IMR-90 (cell line): ENCODE results near the gene KLHL7. TPM values are rescaled to one million over a fixed set of nuclear protein-coding genes. Genes with fewer than 3 reads are reported as not detected.

ENCODE experiments used
- ATAC-seq: fragments of 200-7000 bp; cut with Tn5 transposase; 2 replicates; pipeline ENCODE4 v1.9.1; 2020; ENCODE audit warnings: low read depth, mild to moderate bottlenecking, moderate library complexity
- BruUV-seq: library from RNA; stranded (reverse); fragments of 400-500 nt; replicated peaks from 2 replicates; lab custom pipeline; 2021; lab: Mats Ljungman, UMichigan
- CTCF ChIA-PET: fragments of 300-600 bp; formaldehyde crosslinking; extraction: SDS; loops from one replicate; lab custom pipeline; 2021; ENCODE audit warnings: antibody characterized with exemption; lab: Yijun Ruan, JAX
- POLR2A ChIA-PET: fragments of 300-600 bp; sonication (Branson Sonifier 250); formaldehyde crosslinking; loops from one replicate; lab custom pipeline; 2022; ENCODE audit warnings: antibody characterized with exemption; ENCODE audit not compliant: unreplicated experiment; lab: Charles Lee
- DNase-seq: peaks from one replicate; pipeline ENCODE4 v3.0.0; 2013
- H2AFZ ChIP-seq: replicated peaks from 2 replicates; pipeline ENCODE3; 2013; ENCODE audit warnings: low read length, mild to moderate bottlenecking; ENCODE audit not compliant: poor library complexity
- H2AK5ac ChIP-seq: 2 replicates; pipeline ENCODE4 v1.6.1; 2013; ENCODE audit warnings: low read depth, low read length, inconsistent platforms
- H2AK9ac ChIP-seq: replicated peaks from 2 replicates; pipeline ENCODE3; 2013; ENCODE audit warnings: mild to moderate bottlenecking, low read depth, low read length, moderate library complexity; ENCODE audit not compliant: poor library complexity
- H2BK120ac ChIP-seq: 2 replicates; pipeline ENCODE4 v1.6.1; 2013; ENCODE audit warnings: low read depth, low read length, inconsistent platforms
- H2BK15ac ChIP-seq: 3 replicates; pipeline ENCODE4 v1.6.1; 2013; ENCODE audit warnings: low read depth, low read length, inconsistent platforms
- H2BK20ac ChIP-seq: 2 replicates; pipeline ENCODE4 v1.6.1; 2013; ENCODE audit warnings: low read depth, mild to moderate bottlenecking, inconsistent platforms, low read length, moderate library complexity
- H2BK5ac ChIP-seq: 2 replicates; pipeline ENCODE4 v1.6.1; 2013; ENCODE audit warnings: mild to moderate bottlenecking, low read depth, low read length, inconsistent platforms; ENCODE audit not compliant: poor library complexity, severe bottlenecking
- H3K14ac ChIP-seq: replicated peaks from 2 replicates; pipeline ENCODE4 v1.6.1; 2013; ENCODE audit warnings: low read depth, low read length, inconsistent platforms
- H3K18ac ChIP-seq: 2 replicates; pipeline ENCODE4 v1.6.1; 2013; ENCODE audit warnings: low read depth, low read length, control low read depth
- H3K23ac ChIP-seq: 2 replicates; pipeline ENCODE4 v1.6.1; 2013; ENCODE audit warnings: low read depth, low read length, inconsistent platforms
- H3K27ac ChIP-seq: 2 replicates; pipeline ENCODE4 v1.5.1; 2013; ENCODE audit warnings: mild to moderate bottlenecking, control low read depth, low read length; ENCODE audit not compliant: insufficient read depth
- H3K27me3 ChIP-seq: 2 replicates; pipeline ENCODE4 v1.6.1; 2013; ENCODE audit warnings: low read length; ENCODE audit not compliant: control insufficient read depth, insufficient read depth
- H3K36me3 ChIP-seq: 2 replicates; pipeline ENCODE4 v1.6.1; 2013; ENCODE audit warnings: low read length, mixed read lengths; ENCODE audit not compliant: control insufficient read depth, insufficient read depth
- H3K4ac ChIP-seq: 2 replicates; pipeline ENCODE4 v1.6.1; 2013; ENCODE audit warnings: low read depth, low read length, inconsistent platforms
- H3K4me1 ChIP-seq: 2 replicates; pipeline ENCODE4 v1.6.1; 2013; ENCODE audit warnings: low read length, mixed read lengths; ENCODE audit not compliant: control insufficient read depth, insufficient read depth
- H3K4me2 ChIP-seq: 2 replicates; pipeline ENCODE4 v1.6.1; 2013; ENCODE audit warnings: low read depth, mild to moderate bottlenecking, control low read depth, low read length, moderate library complexity
- H3K4me3 ChIP-seq: 2 replicates; pipeline ENCODE4 v1.5.1; 2013; ENCODE audit warnings: low read depth, mild to moderate bottlenecking, control low read depth, low read length, moderate library complexity; ENCODE audit not compliant: insufficient read depth
- H3K56ac ChIP-seq: 2 replicates; pipeline ENCODE4 v1.6.1; 2013; ENCODE audit warnings: low read length, inconsistent platforms; ENCODE audit not compliant: insufficient read depth; ENCODE audit errors: extremely low read depth
- H3K79me1 ChIP-seq, 2 experiments: 2 replicates each; pipeline ENCODE4 v1.6.1; 2013; ENCODE audit warnings: low read length in 2 of 2, inconsistent platforms in 1 of 2, low read depth in 1 of 2
- H3K9ac ChIP-seq: 2 replicates; pipeline ENCODE4 v1.6.1; 2013; ENCODE audit warnings: low read depth, low read length, control low read depth
- H3K9me1 ChIP-seq: 2 replicates; pipeline ENCODE4 v1.6.1; 2013; ENCODE audit warnings: low read length, inconsistent platforms; ENCODE audit not compliant: insufficient read depth
- H3K9me3 ChIP-seq: 2 replicates; pipeline ENCODE4 v1.6.1; 2013; ENCODE audit warnings: low read length; ENCODE audit not compliant: control insufficient read depth, insufficient read depth
- H4K20me1 ChIP-seq: 2 replicates; pipeline ENCODE4 v1.6.1; 2013; ENCODE audit warnings: low read length, inconsistent platforms; ENCODE audit not compliant: insufficient read depth
- H4K5ac ChIP-seq: 2 replicates; pipeline ENCODE4 v1.6.1; 2013; ENCODE audit warnings: mild to moderate bottlenecking, low read depth, low read length, control low read depth
- H4K8ac ChIP-seq, 2 experiments: 2 replicates each; pipeline ENCODE4 v1.6.1; 2013; ENCODE audit warnings: low read depth in 2 of 2, low read length in 2 of 2, control low read depth in 1 of 2, inconsistent platforms in 1 of 2
- H4K91ac ChIP-seq: 2 replicates; pipeline ENCODE4 v1.6.1; 2013; ENCODE audit warnings: low read depth, low read length, inconsistent platforms; ENCODE audit not compliant: insufficient read depth
- BHLHE40 ChIP-seq: fragments of 150-350 bp; IDR thresholded peaks from 2 replicates; pipeline ENCODE4 v1.6.1; 2016; ENCODE audit warnings: mild to moderate bottlenecking, low read depth, low read length
- CEBPB ChIP-seq: IDR thresholded peaks from 2 replicates; pipeline ENCODE4 v1.6.1; 2012; ENCODE audit warnings: low read depth, low read length, improper control_type of control experiment
- CHD1 ChIP-seq: IDR thresholded peaks from 2 replicates; pipeline ENCODE4 v1.6.1; 2012; ENCODE audit warnings: low read depth, low read length, improper control_type of control experiment
- FOS ChIP-seq: fragments of 150-350 bp; IDR thresholded peaks from 2 replicates; pipeline ENCODE4 v1.6.1; 2016; ENCODE audit warnings: low read depth, low read length
- MAZ ChIP-seq: IDR thresholded peaks from 2 replicates; pipeline ENCODE4 v1.6.1; 2012; ENCODE audit warnings: low read depth, mild to moderate bottlenecking, low read length, improper control_type of control experiment, moderate library complexity, borderline replicate concordance
- MXI1 ChIP-seq: IDR thresholded peaks from 2 replicates; pipeline ENCODE4 v1.6.1; 2012; ENCODE audit warnings: low read depth, mild to moderate bottlenecking, low read length, moderate library complexity, borderline replicate concordance
- NFE2L2 ChIP-seq: fragments of 150-350 bp; IDR thresholded peaks from 2 replicates; pipeline ENCODE4 v1.6.1; 2016; ENCODE audit warnings: low read depth, mild to moderate bottlenecking, low read length
- RAD21 ChIP-seq: IDR thresholded peaks from 2 replicates; pipeline ENCODE4 v1.6.1; 2012; ENCODE audit warnings: low read length, improper control_type of control experiment
- RCOR1 ChIP-seq: IDR thresholded peaks from 2 replicates; pipeline ENCODE4 v1.6.1; 2012; ENCODE audit warnings: mild to moderate bottlenecking, low read length, improper control_type of control experiment; ENCODE audit not compliant: insufficient replicate concordance
- RFX5 ChIP-seq: IDR thresholded peaks from 2 replicates; pipeline ENCODE4 v1.8.0; 2012; ENCODE audit warnings: low read depth, mild to moderate bottlenecking, low read length, moderate library complexity
- SMC3 ChIP-seq: fragments of 150-350 bp; IDR thresholded peaks from 2 replicates; pipeline ENCODE4 v1.6.1; 2016; ENCODE audit warnings: low read depth, mild to moderate bottlenecking, antibody characterized with exemption, low read length, moderate library complexity
- WGBS, 2 experiments: methylation state at CpG; one replicate each; pipeline versions ENCODE4 v1.1.5 to v1.1.7; 2013; ENCODE audit warnings: missing lambda C conversion rate in 2 of 2; ENCODE audit not compliant: insufficient read length in 1 of 2; ENCODE audit errors: extremely low coverage in 2 of 2; 5-methylcytosine and 5-hydroxymethylcytosine counted together
- dilution Hi-C: fragments of 300-500 bp; cut with HindIII; formaldehyde crosslinking; loops from one replicate; pipeline ENCODE4 v1.14.3; 2018; ENCODE audit warnings: low sequenced_read_pairs; ENCODE audit not compliant: unreplicated experiment
- in situ Hi-C: fragments of 300-500 bp; cut with MboI; formaldehyde crosslinking; loops from 3 replicates; pipeline ENCODE4 v1.14.3; 2019; ENCODE audit warnings: low sequenced_read_pairs, inconsistent platforms, mixed read lengths
- intact Hi-C: fragments of 100-400 bp; cut with micrococcal nuclease; formaldehyde crosslinking; loops from 2 replicates; pipeline ENCODE4 v1.10.0; 2022
- polyA plus RNA-seq, 3 experiments: library from polyadenylated mRNA; depleted of rRNA; stranded (reverse); fragments of >200 nt; gene quantifications; 2 replicates each; pipeline ENCODE4 v1.2.3, GENCODE V29; 2012; ENCODE audit warnings: low replicate concordance in 1 of 3
- total RNA-seq: library from RNA; depleted of rRNA; stranded (reverse); fragments of >200 nt; gene quantifications from 2 replicates; pipeline ENCODE4 v1.2.3, GENCODE V29; 2012
- TF ChIP-seq, protein P1 (sequence below): fragments of 150-350 bp; IDR thresholded peaks from 2 replicates; pipeline ENCODE4 v1.6.1; 2017; ENCODE audit warnings: mild to moderate bottlenecking, antibody characterized with exemption, low read length, low read depth
- TF ChIP-seq, protein P2 (sequence below): fragments of 150-350 bp; IDR thresholded peaks from 2 replicates; pipeline ENCODE4 v1.6.1; 2016; ENCODE audit warnings: low read depth, mild to moderate bottlenecking, low read length, moderate library complexity, borderline replicate concordance

Gene KLHL7
- total and polyA plus RNA-seq, 2 of the 4 experiments (the other 2 are of a cell fraction), result 24.6 to 29.2 TPM

DNA sequence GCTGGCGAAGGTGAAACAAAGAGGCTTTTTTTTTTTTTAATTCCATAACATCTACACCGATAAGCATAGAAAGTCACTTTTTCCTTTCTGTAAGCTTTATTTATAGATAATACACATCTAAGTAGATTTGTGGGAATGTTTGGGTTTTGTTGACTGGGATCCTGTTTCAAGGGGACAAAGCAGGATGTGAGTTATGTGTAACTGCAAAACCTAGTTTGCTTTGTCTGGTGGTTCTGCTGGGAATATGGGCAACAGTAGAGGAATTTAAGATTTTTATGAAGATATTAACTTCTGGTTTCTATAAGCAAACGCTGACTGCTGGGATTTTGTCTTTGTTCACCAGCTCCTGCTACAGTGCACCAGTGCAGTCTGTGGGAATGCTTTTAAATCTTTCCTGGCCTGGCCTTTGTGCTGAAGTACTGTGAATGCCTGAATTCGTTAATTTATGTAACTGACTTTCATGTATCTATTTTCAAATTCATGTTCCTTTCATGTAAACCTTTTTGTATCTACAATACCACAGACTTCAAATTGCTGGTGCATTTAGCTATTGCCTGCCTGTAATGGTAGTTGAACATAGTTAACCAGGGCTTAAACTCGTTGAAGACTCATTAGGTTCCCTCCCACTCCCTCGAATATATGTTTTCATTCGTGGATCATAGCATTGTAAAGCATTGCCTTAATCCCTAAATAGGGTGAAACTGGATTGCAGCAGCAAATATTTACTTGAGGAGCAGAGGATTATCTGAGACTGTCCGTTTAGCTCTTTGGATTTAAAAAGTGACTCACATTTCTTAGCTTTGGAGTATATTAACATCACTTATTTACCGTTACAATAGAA, 1.5 kb downstream of the KLHL7 start:
- in situ Hi-C loops (no loop called here), dilution Hi-C loops (no loop called here), intact Hi-C loops (loop anchor here (1.0 kb wide), 1 partner anchor 8 kb away; no protein-coding TSS in a partner anchor)
- no peaks in the 10 kb centered on the region for H3K27me3 ChIP-seq
- no peak overlapping the region for H2BK120ac ChIP-seq
- H2AK9ac ChIP-seq, result no peak overlapping the region
- no peak overlapping the region for H4K8ac ChIP-seq
- no peaks in the 10 kb centered on the region; the same call in none of the 2 replicates for H3K4me1 ChIP-seq
- no peak overlapping the region for H2BK20ac ChIP-seq
- H3K9me3 ChIP-seq, result no peaks in the 10 kb centered on the region
- no peak overlapping the region for H3K18ac ChIP-seq
- WGBS, 2 experiments, result 0% methylated on average over 1 of the region's 9 CpGs; no CpG with 5 or more reads in 1 of the 2 experiments
- no peak overlapping the region for H4K5ac ChIP-seq
- no peaks in the 10 kb centered on the region for H3K36me3 ChIP-seq
- DNase-seq (peak; percentile 14), ATAC-seq (no peak)
- no peak overlapping the region for H2BK15ac ChIP-seq
- no TSS peak for BruUV-seq
- no peak overlapping the region for H4K91ac ChIP-seq
- peak overlapping the region; percentile 73; the same call in 1 of the 2 replicates for H3K27ac ChIP-seq
- peak overlapping the region; percentile 20 for H3K4ac ChIP-seq
- H3K14ac ChIP-seq, result 0 out of 2 replicates have a peak overlapping the region, but pooled peaks have one; percentile 1
- peak overlapping the region; percentile 76 for H3K9ac ChIP-seq
- peak overlapping the region; percentile 79 for H3K4me3 ChIP-seq
- H3K56ac ChIP-seq, result peak overlapping the region; percentile 53; the same call in 1 of the 2 replicates
- POLR2A ChIA-PET, result no interaction called here
- H4K20me1 ChIP-seq, result peaks cover 17% of the 10 kb centered on the region
- H2BK5ac ChIP-seq, result peak overlapping the region; percentile 61
- no peak overlapping the region for H2AFZ ChIP-seq
- H3K79me1 ChIP-seq, result peaks cover 16 to 54% of the 10 kb centered on the region in 2 experiments
- H3K9me1 ChIP-seq, result peaks cover 4% of the 10 kb centered on the region
- H2AK5ac ChIP-seq, result no peak overlapping the region
- peak overlapping the region; percentile 87 for H3K4me2 ChIP-seq
- peak overlapping the region; percentile 93 for H3K23ac ChIP-seq
- CTCF ChIA-PET, result interaction anchor here (0.6 to 2.1 kb wide), 9 partner anchors 8 to 380 kb away, joined by 3 to 13 read pairs (median 3); partner anchors contain the start of genes IL6 and NUP42
- TF ChIP-seq MAZ, result no peak
- TF ChIP-seq, protein P1, sequence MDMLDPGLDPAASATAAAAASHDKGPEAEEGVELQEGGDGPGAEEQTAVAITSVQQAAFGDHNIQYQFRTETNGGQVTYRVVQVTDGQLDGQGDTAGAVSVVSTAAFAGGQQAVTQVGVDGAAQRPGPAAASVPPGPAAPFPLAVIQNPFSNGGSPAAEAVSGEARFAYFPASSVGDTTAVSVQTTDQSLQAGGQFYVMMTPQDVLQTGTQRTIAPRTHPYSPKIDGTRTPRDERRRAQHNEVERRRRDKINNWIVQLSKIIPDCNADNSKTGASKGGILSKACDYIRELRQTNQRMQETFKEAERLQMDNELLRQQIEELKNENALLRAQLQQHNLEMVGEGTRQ, result no peak
- TF ChIP-seq NFE2L2, result no peak
- no peak for TF ChIP-seq RCOR1
- TF ChIP-seq RAD21, result no peak
- no peak for TF ChIP-seq CHD1
- no peak for TF ChIP-seq SMC3
- no peak for TF ChIP-seq MXI1
- TF ChIP-seq, protein P2, sequence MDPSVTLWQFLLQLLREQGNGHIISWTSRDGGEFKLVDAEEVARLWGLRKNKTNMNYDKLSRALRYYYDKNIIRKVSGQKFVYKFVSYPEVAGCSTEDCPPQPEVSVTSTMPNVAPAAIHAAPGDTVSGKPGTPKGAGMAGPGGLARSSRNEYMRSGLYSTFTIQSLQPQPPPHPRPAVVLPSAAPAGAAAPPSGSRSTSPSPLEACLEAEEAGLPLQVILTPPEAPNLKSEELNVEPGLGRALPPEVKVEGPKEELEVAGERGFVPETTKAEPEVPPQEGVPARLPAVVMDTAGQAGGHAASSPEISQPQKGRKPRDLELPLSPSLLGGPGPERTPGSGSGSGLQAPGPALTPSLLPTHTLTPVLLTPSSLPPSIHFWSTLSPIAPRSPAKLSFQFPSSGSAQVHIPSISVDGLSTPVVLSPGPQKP, result no peak
- TF ChIP-seq FOS, result no peak
- no peak for TF ChIP-seq RFX5
- TF ChIP-seq CEBPB, result no peak
- TF ChIP-seq BHLHE40, result no peak
